ENCODE results near the gene SAMD10. TPM values are rescaled to one million over a fixed set of nuclear protein-coding genes. Genes with fewer than 3 reads are reported as not detected.
"Not testable (repeated sequence)": the region's sequence is repeated elsewhere in the genome, so short reads cannot be mapped to it uniquely, and the experiment has no call there.

The SAMD10 gene
- polyA plus RNA-seq, 5 donors: 5.9 to 11.0 (median 8.7) TPM

DNA sequence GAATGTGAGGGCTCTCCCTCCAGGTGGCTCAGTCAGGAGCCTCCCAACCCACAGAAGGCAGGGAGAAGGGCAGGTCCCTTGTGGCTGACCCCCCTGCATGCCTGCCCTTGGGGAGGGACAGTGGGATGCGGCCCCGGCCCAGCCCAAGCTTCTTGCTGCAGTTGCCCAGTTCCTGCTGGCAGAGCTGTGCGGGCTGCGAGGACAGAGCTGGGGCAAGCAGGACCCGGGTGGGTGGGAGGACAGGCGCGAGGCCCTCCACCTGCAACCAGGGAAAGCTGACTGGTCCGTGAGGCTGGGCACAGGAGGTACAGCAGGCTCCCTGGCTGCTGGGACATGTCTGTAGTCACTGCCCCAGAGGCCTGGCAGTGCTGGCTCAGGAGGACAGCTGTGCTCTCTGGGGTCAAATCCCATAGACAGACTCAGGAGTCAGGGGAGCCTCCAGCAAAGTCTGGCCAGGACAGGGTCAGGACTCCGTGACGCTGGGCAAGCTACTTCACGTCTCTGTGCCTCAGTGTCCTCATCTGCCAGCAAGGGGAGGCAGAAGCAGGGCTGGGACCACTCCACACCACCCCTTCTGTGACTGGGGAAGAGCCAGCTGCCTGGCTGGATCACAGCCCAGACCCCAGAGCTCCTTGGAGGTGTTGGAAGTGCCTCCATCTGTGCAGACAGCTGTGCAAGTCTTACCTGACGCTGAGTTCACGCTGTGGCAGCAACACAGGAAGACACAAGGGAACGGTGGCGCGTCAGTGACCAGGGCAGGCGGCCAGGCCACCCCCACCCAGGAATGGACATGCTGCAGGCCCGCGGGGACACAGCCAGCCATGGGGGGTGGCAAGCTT is 36.3 kb downstream of the SAMD10 start:
- DNase-seq: no peak

DNA sequence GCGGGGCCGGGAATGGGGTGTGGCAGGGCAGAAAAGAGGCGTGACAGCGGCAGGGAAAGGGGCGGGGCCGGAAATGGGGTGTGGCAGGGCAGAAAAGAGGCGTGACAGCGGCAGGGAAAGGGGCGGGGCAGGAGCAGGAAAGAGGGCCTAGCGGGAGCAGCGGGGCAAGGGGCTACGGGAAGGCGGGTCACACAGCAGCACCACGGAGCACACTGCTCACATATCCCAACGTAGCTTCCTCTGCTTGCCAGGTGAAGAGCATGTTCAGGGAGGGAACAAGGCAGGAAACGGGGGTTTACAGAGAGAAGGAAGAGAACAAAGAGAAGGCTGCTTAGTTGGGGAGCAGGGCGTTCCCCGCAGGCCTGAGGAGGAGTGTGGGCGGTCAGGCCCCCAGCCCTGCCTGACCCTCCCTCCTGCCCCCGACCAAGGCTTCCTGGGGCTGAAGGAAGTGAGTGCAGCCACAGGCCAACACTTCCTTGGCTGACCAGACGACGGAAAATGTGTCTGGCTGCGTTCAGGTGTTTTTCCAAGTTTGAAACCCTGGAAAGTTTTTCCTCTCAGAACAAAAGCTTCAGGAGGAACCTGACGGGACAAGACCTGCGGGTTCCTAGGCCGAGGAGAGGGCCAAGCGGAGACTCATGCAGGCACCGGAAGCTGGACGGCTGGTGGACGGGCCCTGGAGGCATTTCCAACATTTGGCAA is 37.0 kb downstream of the SAMD10 start:
- DNase-seq: peak in 1 of 2 donors; percentile 26

DNA sequence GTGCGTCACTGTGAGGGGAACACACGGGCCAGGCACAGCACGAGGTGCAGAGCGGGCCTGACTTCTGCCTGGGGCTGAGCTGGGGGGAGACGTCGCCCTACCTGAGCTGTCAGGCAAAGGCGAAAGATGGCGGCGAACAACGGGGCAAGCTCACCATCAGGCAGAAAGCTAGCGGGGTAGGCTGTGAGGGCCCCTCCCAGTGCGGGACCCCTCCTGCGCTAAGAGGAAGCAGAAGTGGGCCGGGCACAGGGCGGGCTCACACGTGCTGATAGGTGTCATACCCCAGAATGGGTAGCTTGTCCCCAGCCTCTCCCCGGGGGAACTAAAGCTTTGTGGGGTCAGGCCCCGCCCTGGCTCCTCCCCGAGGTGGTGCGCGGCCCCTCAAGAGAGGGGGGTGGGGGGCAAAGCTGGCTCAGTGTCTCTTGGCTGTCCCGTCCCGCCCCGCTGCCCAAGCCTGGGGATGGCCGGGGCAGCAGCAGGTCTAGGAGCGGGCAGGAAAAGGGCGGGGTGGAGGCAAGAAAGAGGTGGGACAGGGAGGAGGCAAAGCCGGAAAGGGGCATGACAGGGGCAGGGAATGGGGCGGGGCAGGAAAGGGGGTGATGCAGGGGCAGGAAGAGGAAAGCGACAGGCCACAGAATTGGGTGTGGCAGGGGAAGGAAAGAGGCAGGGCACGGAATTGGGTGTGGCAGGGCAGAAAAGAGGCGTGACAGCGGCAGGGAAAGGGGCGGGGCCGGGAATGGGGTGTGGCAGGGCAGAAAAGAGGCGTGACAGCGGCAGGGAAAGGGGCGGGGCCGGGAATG is 38.0 kb downstream of the SAMD10 start:
- DNase-seq: peak in 1 of 2 donors; percentile 20

DNA sequence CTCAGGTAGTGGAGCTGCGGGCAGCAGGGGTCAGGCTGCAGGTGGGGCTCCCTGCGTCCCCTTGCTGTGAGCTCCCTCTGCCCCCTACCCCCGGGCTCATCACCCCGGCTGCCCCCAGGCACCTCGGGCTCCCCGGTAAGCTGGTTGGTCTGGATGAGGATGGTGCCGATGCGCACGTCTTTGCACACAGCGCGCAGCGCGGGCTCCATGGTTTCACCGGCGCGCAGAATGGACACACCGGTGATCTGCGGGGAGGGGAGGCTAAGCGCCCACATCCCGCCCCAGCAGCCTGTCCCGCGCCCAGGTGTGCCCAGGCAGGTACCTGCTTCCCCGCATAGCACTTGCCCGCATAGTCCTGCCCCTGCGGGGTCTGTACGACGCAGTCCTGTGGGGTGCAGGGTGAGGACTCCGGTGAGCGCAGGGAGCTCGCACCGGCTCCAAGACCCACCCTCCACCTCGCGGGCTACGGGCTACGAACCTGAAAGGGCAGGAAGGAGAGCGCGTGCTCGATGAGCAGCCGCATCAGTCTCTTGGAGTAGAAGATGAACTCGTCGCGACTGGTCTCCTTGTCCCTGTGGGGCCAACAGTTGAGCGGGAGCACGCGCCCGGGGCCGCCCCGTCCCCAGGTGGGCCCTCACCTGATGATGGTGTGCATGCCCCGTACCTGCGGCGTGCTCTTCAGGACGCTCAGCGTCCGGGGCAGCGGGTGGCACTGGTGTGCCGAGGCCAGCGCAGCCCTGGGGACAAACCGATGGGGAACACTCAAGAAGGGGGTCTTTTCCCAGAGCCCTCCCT is 38.8 kb downstream of the SAMD10 start:
- DNase-seq: no peak

DNA sequence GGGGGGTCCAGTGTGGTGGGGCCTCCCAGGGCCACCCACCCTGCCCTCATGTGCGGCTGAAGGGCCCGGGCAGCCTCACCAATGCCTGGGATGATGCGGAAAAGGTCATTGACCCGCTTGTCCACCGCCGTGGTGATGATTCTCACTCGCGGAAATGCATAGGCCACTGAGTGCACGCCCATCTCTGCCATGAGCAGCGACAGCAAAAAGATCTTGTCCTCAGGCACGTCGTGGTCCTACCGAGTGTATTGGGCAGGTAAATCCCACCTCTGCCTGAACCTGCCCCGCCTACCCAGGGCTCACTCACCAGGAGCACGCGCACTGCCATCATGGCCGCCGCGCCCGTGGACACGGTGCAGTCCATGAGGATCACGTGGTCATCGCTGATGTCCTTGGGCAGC is 39.4 kb downstream of the SAMD10 start:
- DNase-seq: no peak

DNA sequence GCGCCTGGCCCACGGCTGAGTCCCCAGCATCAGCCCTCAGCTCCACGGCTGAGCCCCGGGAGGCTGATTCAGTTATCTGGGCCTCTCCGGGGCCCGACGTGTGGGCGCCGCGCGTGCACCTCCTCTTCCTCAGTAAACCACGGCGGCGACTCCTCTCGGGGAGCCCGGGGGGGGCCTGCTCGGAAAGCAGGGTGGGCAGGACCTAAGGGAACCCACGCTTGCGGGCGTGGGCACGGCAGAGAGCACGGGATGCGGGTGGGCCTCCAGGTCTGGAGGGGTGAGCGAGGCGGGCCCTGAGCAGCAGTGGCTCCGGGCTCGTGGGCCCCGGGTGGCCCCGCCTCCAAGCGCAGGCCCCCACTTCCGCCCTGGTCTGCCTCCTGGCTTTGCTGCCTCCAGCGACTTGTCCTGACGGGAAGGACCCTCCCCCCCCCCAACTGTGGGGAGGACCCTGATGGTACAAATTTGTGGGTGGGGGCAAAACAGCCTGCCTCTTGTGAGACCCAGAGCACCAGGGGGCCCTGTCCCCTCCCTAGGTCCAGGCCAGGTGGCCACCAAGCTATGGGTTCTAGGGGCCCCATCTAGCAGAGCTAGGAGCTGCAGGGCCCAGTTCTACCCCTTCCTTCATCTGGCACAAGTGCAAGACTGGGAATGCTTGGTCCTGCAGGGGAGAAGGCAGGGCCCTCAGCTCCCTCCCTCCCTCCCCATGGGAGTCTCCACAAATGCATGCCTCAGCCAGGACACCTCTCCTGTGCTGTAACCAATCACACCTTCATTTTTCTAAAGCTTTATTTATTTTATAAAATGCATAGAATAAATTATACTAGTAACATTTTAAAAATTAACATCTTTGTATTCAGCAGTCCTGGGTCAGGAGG is 40.1 kb downstream of the SAMD10 start:
- DNase-seq: no peak

DNA sequence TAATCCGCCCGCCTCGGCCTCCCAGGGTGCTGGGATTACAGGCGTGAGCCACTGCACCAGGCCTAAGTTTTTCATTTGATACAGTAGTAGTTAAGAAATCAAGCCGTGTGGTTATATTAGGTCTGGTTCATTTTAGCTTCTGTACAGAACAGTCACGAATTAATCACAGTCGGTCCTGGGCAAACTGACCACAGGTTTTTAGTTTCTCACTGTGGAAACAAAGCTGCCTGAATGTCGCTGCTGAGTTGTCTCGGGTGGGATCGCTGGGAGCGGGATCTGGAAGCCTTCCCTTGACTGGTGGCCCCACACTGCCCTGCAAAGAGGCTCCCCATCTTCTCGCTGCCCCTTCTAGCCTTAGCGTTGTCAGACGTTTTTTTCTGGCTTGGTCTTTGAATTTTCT is 41.8 kb downstream of the SAMD10 start:
- DNase-seq: no peak

DNA sequence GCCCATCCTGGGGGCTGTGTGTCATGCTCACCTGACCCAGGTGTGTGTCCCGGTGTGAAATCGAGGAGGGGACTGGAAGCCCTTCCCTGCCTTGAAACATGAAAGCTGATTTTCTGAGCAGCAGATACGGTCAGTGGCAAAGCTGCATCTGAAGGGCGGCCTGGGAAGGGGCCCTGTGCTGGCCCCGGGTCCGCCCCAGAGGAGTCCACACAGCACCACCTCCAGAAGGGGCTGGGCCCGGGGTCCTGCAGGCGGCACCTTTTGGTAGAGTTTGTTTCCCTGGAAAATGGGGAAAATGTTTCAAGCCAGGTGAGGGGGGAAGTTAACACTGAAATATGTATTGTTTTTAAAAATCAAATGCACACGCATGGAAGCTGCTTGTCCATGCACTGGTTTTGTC is 44.0 kb downstream of the SAMD10 start:
- DNase-seq: no peak

DNA sequence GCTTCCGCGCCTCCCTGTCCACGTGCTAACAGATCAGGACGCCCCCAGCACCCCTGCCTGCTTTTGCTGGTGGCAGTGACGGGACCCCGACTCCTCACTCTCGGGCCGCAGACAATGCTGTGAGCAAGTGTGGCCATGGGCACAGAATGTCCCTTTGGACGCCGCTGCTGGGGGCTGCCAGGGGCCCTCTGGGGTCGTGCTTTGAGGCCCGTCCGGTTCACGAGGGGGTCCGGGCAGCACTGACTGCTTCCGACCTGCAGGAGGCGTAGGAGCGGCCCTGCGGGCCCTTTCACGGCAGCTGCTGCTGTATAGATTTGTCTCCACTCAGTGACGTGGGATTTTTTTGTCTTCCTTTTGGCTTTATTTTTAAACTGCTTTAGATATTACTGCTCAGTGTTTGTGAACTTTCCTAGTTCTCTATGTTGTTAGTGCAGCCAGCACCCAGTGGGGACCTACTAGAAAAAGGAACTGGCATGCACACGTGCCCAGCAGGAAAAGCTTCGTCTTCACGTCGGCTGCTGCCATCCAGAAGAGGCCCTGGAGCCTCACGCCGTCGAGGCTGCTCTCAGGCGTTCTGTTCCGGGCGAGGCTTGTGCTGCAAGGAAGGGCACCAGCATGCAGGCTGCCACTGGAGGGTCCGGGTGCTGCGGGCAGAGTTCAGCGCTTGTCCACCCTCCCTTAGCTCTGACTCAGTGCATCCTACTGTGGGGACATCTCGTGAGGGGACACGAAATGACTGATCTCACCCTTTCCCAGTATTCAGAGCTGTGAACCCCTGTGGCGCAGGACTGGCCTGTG is 45.0 kb downstream of the SAMD10 start:
- DNase-seq: no peak

DNA sequence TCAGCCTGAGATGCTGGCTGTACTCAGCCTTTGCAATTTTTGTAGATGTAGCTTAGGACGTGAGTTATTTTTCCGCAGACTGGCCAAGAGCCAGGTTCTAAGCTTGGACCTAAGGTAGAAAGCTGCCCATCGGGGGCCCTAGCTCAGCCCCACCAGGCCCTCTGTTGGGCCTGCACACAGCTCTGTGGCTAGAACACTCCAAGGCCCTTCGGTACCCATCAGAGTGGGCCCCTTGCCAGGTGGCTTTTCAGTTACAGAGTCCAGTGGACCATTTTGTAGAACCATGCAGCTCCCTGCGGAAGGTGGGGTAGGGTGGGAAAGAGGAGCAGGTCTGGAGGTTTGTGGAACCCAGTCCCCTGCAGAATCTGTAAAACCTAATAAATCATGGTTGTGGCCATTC is 45.8 kb downstream of the SAMD10 start:
- no peak for DNase-seq

DNA sequence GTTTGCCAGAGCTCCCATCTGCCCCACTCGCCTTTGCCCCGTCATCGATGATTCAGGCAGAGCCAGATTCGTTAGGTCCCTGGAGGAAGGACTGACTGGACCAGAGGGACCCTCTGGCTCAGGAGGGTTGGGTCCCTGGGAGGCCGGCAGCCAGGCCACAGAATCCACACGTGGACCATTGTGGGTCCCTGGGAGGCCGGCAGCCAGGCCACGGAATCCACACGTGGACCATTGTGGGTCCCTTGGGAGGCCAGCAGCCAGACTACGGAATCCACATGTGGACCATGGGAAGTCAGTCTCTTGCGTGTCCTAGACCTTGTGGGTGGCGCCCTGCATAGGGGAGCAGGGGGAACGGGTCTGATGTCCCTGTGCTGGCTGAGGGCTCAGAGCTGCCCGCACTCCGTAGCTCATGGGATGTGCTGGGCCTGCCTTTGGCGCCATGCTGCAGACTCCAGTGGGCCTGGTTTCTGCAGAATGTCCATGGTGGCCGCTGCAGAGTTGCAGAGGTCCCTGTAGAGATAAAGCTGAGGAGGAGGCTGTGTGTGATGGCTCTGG is 46.8 kb downstream of the SAMD10 start:
- DNase-seq: no peak

DNA sequence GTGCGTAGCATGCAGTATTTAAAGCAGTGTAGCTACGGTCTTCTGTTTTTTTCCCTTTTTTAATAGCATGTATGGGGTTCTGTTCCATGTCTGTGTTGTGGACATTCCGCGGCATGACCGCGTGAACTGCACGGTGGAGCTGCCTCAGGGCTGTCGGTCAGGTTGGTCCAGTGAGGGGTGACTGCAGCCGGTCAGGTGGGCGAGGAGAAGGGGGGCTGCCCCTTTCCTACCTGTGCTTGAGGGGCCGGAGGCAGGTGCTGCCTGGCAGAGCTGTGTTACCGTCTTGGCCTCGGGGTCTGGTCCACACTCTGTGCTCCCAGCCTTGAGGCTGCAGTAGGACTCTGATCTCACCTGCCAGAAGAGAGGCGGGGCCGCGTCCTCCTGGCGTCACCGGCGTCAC is 47.7 kb downstream of the SAMD10 start:
- DNase-seq: no peak

DNA sequence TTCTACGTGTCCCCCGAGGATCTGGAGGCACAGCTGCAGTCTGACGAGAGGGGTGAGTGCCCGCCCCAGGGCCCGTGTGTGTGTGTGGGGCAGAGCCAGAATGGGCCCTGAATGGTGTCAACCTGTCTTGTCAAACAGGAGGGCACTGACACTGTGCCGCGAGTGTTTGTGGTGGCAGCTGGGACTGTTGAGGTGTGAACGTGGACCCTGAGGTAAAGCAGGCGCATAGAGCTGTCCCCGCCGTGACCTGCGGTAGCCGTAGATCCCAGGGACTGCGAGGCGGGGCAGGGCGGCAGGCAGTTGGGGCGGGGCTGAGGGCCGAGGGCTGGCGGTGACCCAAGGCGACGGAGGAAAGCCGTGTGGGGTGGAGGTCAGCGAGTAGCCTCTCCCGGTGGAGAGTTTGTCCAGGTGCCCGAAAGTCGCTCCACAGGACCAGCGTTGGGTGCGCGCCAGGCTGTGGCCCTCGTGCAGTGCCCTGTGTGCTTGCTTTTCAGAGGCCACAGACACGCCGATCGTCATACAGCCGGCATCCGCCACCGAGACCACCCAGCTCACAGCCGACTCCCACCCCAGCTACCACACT is 48.4 kb downstream of the SAMD10 start:
- DNase-seq: no peak

DNA sequence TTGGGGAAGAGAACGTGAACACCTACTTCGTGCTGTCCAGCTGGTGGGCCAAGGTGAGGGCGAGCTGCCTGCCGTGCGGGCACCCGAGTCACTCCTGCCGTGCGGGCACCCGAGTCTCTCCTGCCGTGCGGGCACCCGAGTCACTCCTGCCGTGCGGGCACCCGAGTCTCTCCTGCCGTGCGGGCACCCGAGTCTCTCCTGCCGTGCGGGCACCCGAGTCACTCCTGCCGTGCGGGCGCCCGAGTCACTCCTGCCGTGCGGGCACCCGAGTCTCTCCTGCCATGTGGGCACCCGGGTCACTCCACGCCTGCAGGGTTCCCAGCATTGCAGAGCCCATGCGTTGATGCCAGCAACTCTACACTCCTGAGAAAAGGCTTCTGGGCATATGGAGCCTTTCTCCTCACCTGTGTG is 50.0 kb downstream of the SAMD10 start:
- not testable (repeated sequence) for DNase-seq

DNA sequence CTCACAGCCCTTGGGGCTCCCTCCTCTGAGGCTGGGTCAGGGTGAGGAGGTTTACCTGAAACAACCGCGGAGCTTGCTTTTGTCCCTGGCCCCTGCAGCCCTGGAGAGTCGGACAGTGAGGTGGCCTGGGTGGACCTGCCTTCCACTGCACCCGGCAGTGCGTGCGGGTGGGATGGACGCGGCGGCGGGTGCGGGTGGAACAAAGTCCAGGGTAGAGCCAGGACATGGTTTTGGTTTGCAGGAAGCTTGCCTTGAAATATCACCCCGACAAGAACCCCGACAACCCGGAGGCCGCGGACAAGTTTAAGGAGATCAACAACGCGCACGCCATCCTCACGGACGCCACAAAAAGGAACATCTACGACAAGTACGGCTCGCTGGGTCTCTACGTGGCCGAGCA is 50.4 kb downstream of the SAMD10 start:
- DNase-seq: no peak

DNA sequence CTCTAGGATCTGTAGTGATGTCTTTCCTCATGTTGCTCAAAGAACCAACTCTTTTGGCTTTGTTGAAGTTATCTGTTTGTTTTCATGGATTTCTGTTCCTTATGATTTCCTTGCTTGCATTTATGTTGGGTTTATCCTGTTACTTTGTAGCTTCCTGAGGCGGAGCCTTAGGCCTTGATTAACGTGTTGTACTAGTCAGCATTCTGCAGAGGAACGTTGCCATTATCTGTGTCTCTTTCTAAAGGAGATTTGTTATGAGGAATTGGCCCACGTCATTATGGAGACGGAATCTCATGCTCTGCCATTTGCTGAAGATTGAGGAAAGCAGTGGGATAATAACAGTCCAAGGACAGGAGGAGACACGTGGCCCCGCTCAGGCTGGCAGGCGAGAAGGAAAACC is 53.1 kb downstream of the SAMD10 start:
- no peak for DNase-seq

DNA sequence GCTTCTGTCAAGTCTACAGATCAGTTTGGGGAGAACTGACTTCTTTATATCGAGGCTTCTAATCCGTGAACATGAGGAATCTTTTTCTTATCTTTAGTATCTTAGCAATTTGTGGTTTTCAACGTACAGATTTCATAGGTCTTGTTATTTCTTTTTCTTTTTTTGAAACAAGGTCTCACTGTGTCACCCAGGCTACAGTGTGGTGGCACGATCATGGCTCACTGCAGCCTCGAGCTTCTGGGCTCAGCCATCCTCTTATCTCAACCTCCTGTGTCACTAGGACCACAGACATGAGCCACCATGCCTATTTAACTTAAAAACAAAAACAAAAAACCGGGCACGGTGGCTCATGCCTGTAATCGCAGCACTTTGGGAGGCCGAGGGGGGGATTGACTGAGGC is 55.2 kb downstream of the SAMD10 start:
- DNase-seq: no peak

Measured in right lung (tissue), 5 donors.